Ovary (tissue), 3 donors: Measurements from ENCODE around the gene GSK3A.

Experiments used
- POLR2A ChIP-seq: fragments of 450-650 bp; IDR thresholded peaks from one replicate; pipeline ENCODE4 v1.6.1; 2017; ENCODE audit warnings: antibody characterized with exemption, mild to moderate bottlenecking, moderate library complexity
- TF ChIP-seq, protein P1 (sequence below), 3 donors: fragments of 450-650 bp in 2 of 3; fragments of 200-600 bp in 1 of 3; IDR thresholded peaks; one replicate each; pipeline versions ENCODE4 v1.5.1 to v1.8.0; 2016 to 2022; ENCODE audit warnings: antibody characterized with exemption in 3 of 3, mild to moderate bottlenecking in 1 of 3
- donor health status: DM: no; HTN: no; CAD: no.

DNA sequence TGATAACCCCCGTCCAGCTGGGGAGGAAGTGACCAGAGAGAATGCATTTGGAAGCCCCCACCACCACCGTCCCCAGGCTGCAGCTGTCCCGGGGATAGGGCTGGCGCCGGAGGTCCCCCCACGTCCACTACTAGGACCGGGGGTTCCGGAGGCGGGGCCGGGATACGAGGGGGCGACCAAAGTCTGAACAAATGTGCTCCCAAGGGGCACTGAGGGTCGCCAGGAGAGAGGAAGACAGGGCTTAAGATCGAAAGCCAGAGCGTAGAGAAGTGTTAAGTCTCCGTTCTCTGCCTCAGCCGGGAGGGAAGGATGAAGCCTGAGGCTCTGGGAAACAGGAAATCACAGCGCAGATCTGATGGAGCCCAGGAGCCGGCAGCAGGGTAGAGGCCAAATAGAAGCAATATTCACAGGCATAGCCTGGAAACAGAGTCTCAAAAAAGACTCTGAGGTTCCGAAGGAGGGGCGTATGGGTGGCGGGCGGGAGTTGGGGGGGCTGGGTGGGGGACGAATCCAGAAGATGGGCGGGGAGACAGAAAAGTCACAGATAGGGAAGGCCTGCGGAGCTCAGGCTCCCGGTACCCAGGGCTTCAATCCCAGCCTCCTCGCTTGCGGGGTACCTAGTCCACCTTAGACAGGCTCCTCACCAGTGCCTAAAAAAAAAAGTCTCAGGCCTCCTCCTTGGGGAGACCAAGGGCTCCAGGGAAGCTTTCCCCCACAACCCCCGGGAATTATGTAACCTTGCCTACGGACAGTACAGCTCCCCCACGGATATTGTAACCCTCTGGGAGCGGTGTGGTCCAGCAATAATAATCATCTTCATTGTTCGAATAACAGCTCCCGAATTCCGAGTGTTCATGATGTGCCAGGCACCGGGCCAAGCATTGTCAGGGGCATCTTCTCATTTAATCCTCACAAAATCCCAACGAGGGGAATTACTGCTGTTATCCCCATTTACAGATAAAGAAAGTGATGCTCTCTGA, 13.7 kb upstream of the GSK3A start:
- TF ChIP-seq POLR2A: peak; percentile 20
- TF ChIP-seq, protein P1, sequence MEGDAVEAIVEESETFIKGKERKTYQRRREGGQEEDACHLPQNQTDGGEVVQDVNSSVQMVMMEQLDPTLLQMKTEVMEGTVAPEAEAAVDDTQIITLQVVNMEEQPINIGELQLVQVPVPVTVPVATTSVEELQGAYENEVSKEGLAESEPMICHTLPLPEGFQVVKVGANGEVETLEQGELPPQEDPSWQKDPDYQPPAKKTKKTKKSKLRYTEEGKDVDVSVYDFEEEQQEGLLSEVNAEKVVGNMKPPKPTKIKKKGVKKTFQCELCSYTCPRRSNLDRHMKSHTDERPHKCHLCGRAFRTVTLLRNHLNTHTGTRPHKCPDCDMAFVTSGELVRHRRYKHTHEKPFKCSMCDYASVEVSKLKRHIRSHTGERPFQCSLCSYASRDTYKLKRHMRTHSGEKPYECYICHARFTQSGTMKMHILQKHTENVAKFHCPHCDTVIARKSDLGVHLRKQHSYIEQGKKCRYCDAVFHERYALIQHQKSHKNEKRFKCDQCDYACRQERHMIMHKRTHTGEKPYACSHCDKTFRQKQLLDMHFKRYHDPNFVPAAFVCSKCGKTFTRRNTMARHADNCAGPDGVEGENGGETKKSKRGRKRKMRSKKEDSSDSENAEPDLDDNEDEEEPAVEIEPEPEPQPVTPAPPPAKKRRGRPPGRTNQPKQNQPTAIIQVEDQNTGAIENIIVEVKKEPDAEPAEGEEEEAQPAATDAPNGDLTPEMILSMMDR (IDR thresholded peaks at IDR 0.05): no peak
